HG03442 (cell line): ENCODE data around the gene RNF130.

Experiments
- ATAC-seq: cut with Tn5 transposase; IDR thresholded peaks from one replicate; pipeline ENCODE4 v1.9.1; 2021; ENCODE audit warnings: mild to moderate bottlenecking, moderate library complexity; ENCODE audit not compliant: unreplicated experiment

RNF130 gene

DNA sequence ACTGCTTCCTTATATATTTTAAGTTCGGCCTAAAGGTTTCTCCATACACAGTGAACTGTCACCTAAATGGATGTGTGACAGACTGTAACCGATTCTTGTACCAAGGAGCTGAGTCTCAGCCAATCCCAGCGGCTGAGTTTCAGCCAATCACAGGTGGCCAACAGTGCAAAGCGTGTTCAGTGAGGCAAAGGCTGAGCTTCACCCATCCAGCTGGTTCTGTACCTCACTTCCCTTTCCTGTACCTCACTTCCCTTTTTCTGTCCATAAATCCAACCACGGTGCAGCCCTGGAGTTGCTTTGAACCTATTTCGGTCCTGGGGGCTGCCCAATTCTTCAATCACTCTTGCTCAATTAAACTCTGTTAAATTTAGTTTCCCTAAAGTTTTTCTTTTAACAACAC is 148.1 kb downstream of the RNF130 start:
- ATAC-seq: no peak

DNA sequence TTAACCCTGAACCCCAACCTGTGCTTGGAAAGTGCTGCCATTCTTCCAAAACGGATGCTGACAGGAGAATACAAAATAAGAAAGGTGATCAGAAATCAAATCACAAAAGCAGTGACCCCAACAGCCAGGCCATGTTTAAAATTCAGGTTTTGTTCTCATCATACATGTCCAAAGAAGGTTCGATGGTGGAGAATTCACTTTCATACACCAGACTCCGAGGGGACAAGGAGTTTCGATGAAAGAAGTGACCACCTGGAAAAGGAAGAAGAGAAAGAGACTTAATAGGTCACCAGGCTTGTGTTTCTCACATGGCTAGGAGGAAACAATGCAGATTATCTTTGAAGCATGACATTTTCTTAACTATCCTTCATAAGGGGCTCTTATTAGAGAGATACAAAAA is 151.4 kb downstream of the RNF130 start:
- ATAC-seq: no peak

GRCh38 chr5:179919487-179920060 is 152.0 kb downstream of the RNF130 start:
- no peak for ATAC-seq

- ATAC-seq: no peak
Observed at GRCh38 chr5:179918742-179919486, 152.6 kb downstream of the RNF130 start.

DNA sequence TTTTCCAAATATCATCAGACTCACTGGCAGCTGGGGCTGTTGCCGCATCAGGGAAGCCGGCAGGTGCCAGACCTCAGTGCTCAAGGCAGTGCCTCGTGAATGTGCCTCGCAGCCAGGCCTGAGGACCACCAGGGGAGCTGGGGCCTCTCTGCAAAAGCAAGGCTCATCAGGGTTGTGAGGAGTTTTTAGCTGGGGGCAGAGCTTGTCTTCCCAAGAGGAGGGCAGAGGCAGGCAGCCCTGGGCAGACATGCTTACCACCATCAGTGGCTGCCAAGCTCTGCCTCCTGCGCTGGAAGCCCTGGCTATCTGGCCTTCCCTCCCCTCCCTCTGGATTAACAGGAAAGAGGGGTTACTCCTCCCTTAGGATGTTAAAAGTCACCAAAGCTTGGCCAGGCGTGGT is 155.0 kb downstream of the RNF130 start:
- no peak for ATAC-seq

DNA sequence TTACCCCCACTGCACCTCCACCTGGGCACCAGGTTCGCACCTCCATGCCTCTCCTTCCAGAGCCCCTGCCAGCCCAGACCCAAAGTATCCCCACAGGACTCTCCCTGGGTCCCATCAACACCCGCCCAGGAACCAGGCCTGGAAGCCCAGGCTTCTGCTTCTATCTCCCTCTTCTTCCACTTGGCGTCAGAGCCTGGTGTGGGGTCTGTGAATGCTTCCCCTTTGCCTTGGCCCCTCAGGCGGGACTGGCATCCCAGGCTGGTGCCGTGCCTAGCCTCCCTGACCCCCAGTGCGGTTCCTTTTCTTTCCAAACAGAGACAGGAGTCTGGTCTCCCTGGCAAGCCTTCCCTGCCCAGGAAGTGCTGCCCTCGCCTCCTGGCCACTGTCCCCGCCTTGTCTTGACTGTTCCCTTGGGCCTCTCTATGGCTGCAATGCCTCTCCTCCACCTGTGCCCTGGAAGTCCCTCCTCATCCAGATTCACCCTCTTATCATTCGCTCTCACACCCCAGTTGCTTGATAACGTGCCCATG is 156.1 kb downstream of the RNF130 start:
- no peak for ATAC-seq

- ATAC-seq: peak; percentile 36
Observed at GRCh38 chr5:179914032-179914755, 157.4 kb downstream of the RNF130 start.

- no peak for ATAC-seq
Observed at GRCh38 chr5:179913461-179913860, 158.1 kb downstream of the RNF130 start.

DNA sequence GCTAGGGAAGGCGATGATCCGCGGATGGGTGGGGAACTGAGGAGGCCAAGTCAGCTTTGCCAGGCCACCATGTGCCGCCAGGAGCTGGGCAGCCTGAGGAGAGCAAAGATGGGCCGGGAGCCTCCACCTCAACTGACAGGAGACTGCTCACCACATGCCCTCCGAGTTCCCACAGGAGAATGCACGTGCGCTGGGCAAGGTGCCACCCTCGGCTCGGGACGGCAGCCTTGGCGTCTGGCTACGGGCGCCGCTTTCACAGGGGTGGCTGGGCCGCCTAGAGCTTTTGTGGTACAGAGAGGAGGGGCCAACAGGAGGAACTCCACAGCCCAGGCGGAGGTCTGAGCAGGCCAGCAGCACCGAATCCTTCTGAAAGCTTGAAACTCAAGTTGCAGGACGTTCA is 158.6 kb downstream of the RNF130 start:
- ATAC-seq: no peak

DNA sequence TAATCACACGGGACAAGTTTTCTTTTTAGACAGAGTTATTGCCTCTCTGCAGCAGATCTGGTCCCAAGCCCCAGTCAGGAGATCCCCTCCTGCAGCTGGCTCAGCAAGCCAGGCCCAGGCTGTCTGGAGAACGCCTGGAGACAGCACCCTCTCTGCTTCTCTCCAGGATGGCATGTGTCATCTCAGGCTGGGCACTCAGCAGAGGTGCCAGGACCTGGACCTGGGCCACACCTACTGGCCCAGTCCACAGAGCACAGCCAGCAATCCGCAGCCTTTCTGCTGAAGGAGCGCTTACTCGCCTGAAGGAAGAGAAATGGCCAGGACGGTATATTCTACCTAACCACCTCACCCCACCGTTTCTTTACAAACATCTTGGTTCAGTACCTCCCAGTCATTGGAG is 159.2 kb downstream of the RNF130 start:
- no peak for ATAC-seq

GRCh38 chr5:179909224-179909623 is 162.3 kb downstream of the RNF130 start:
- no peak for ATAC-seq

- no peak for ATAC-seq
Observed at GRCh38 chr5:179908528-179908927, 163.0 kb downstream of the RNF130 start.

DNA sequence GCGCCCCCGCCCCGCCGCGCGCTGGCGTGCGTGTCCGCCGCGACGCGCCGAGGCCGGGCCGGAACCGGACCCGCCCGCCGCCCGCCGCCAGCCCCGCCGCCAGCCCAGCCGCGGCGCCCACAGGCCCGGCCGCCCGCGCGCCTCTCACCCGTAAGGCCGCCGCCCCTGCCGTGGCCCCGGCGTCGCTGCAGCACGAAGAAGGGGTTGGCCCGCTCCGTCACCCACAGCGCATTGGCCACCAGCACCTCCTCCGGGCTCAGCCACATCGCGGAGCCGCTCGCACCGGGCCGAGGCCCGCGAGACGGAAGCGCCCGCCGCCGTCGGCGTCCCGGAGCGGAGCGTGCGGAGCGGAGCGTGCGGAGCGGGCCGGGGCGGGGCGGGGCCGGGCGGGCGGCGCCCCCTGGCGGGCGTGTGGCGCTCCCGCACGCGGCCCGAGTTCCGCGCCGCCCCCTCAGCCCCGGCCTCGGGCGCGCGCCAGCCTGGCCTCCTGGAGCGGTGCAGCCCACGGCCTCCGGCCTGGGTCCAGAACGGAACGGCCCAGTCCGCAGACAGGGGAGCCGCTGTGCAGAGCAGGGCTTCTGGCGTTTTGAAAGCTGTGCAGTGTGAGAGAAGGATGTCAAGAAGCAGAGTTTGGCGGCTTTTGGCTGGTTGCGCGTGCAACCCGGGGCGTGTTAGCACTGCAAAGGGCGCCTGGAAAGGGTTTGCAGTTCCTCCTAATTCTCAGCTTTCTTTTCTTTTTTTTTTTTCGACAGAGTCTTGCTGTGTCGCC is 163.8 kb downstream of the RNF130 start, which contains the start of gene TBC1D9B:
Gene TBC1D9B (minus strand): TSS at position 342 of the 769 bp plus-strand sequence. CDS start 76 bp downstream, at position 266.
- peak; percentile 80 for ATAC-seq

DNA sequence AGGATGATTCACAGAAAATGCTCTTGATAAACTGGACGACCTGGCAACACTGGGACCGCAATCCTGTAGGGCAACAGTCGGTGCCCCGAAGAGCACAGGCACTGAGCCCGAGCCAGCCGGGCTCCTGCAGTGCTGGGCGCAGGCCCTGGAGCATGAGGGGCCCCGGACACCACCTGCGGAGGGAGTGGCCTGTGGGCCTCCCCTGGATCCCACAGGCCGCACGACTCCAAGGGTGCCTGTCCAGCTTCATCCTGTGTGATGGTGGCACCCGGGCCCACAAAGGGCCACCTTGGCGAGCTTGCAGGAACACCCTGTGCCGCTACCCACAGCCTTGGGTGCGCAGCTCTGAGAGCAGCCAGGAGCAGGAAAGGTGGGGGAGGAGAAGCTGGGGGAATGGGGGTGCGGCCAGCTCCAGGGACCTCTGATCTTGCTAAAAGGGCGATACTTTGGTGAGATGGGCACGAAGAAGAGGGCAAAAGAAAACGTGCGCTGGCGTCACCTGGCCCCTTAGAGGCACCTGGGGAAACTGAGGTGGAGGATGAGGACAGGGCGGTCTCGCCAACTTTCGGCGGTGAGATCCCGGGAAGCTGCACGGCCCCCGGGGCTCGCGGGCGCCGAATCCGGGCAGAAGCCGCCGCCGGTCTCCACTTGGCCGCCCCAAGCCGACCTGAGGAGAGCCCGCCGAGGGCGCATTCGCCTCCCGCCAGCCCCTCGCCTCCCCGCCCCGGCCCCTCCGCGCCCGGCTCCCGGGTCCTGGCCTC is 164.6 kb downstream of the RNF130 start:
- ATAC-seq: peak; percentile 31

DNA sequence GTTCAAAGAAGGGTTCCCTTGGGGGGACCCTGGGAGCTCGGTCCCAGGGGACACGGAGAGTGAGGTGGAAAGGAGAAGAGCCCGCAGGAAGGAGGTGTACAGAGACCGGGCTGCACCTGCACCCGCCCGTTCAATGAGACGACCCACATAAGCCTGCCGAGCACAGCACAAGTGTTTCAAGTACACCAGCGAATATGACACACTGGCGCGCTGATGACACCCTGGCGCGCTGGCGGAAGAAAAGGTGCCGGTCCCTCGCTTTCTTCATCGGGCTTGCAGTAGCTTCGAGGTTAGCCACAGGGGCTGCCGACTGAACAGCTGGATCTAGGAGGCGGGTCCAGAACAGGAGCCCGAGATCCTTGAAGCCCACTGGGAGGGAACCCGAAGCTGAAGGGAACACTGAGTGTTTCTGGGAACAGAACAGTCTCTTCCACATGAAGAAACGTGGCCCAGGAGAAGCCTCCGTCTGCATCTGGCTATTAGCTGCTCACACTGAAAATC is 165.2 kb downstream of the RNF130 start:
- no peak for ATAC-seq

- ATAC-seq: no peak
Observed at GRCh38 chr5:179905161-179905560, 166.4 kb downstream of the RNF130 start.
